IPS-20b (cell line): ENCODE results near the gene ANXA2.

Experiments
- H3K27ac ChIP-seq: one replicate; pipeline ENCODE4 v1.5.1; 2013; ENCODE audit warnings: low read length
- H3K27me3 ChIP-seq: 2 replicates; pipeline ENCODE4 v1.6.1; 2013; ENCODE audit warnings: mild to moderate bottlenecking, low read length, inconsistent platforms; ENCODE audit not compliant: insufficient read depth
- H3K36me3 ChIP-seq: 2 replicates; pipeline ENCODE4 v1.6.1; 2013; ENCODE audit warnings: low read depth, mild to moderate bottlenecking, inconsistent platforms, low read length, moderate library complexity; ENCODE audit not compliant: insufficient read depth
- H3K4me1 ChIP-seq: 2 replicates; pipeline ENCODE4 v1.6.1; 2013; ENCODE audit warnings: mild to moderate bottlenecking, control low read depth, inconsistent platforms, low read length, moderate library complexity; ENCODE audit not compliant: insufficient read depth
- H3K4me3 ChIP-seq: 2 replicates; pipeline ENCODE4 v1.5.1; 2013; ENCODE audit warnings: mild to moderate bottlenecking, low read length, inconsistent platforms
- H3K9ac ChIP-seq: 2 replicates; pipeline ENCODE4 v1.6.1; 2013; ENCODE audit warnings: low read depth, mild to moderate bottlenecking, inconsistent platforms, low read length, moderate library complexity
- H3K9me3 ChIP-seq: 2 replicates; pipeline ENCODE4 v1.6.1; 2013; ENCODE audit warnings: mild to moderate bottlenecking, low read depth, low read length, inconsistent platforms; ENCODE audit not compliant: insufficient read depth

Gene ANXA2

GRCh38 chr15:60397772-60398445 lies at the start of gene ANXA2:
ANXA2 (minus strand) TSS chr15:60397986; CDS start chr15:60386075, 11,911 bp downstream.
- no peak within 1 kb of the TSS for H3K27ac ChIP-seq

DNA sequence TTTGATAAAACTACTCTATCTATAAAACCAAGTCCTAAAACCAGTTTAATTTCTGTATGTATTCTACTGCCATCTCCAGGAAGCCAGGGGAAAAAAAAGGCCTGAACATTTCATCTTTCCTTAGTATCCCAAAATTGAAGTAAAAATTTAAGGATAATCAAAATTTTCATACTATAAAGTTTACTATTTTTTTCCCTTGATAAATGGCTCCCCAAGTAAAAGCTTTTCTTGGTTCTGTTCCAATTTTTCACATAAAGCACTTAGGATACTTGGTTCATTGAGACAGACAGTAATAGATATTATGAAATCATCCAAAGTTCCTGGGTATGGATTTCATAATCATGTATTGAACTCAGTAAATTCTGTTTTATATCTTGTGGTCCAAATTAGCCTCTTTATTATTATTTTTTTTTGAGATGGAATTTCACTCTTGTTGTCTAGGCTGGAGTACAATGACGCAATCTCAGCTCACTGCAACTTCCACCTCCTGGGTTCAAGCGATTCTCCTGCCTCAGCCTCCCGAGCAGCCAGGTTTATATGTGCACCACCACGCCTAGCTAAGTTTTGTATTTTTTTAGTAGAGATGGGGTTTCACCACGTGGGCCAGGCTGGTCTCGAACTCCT lies 46.6 kb upstream of the ANXA2 start:
- H3K27me3 ChIP-seq: no peaks in the 10 kb centered on the region
- H3K4me1 ChIP-seq: no peaks in the 10 kb centered on the region; the same call in 1 of the 2 replicates
- no peak overlapping the region for H3K27ac ChIP-seq
- H3K4me3 ChIP-seq: no peak overlapping the region
- peaks cover 48% of the 10 kb centered on the region for H3K36me3 ChIP-seq
- no peak overlapping the region for H3K9ac ChIP-seq
- H3K9me3 ChIP-seq: no peaks in the 10 kb centered on the region

More at GRCh38 chr15:60397772-60398445, at the start of gene ANXA2:
- peak within 1 kb of the TSS; percentile 75 for H3K9ac ChIP-seq
- no peaks in the 10 kb centered on the region for H3K9me3 ChIP-seq
- peak within 1 kb of the TSS; percentile 87 for H3K4me3 ChIP-seq
- peaks cover 30% of the 10 kb centered on the region; the same call in 1 of the 2 replicates for H3K27me3 ChIP-seq
- peaks cover 15% of the 10 kb centered on the region; the same call in 1 of the 2 replicates for H3K36me3 ChIP-seq
- H3K4me1 ChIP-seq: peaks cover 27% of the 10 kb centered on the region

DNA sequence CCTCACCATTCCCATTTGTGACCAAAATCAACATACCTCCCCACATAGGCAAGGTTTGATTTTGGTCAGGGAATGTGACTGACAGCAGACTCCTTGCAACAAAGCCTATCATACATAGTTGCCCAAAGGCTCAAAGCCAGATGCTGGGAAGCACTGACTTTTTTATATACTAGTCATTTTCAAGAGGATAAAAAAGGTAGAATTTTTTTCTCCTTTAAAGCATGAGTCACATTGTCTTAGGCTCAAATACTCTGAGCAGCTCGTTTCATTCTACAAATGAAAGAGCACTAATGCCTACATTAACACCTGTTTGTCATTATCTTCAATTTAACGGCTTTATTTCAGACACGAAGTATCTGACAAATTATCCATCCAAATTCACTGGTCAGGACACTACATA lies 45.0 kb upstream of the ANXA2 start:
- H3K9ac ChIP-seq: no peak overlapping the region
- no peak overlapping the region for H3K4me3 ChIP-seq
- no peak overlapping the region for H3K27ac ChIP-seq

DNA sequence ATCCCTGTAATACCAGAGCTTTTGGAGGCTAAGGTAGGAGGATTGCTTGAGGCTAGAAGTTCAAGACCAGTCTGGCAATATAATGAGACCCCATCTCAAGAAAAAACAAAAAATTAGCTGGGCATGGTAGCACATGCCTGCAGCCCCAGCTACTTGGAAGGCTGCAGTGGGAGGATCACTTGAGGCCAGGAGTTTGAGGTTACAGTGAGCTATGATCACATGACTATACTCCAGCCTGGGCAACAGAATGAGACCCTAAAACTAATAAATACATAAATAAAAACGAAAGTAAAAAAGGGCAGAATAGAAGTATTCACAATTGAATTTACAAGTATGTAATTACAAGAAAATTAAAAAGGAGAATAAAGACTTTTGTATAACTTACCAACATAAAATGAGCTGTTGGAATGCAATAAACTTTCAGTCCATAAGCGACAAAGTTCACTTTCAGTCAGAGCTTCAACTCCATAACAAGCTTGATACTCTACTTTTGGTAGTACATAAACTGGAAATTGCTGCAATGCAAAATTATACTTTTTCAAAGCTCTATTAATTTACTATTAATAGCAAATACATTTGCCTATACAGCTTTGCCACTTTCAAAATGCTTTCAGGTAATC lies 44.4 kb upstream of the ANXA2 start:
- H3K4me3 ChIP-seq: no peak overlapping the region
- H3K9me3 ChIP-seq: no peaks in the 10 kb centered on the region
- no peak overlapping the region for H3K27ac ChIP-seq
- no peaks in the 10 kb centered on the region; the same call in 1 of the 2 replicates for H3K4me1 ChIP-seq
- no peaks in the 10 kb centered on the region for H3K27me3 ChIP-seq
- H3K36me3 ChIP-seq: peaks cover 40% of the 10 kb centered on the region
- H3K9ac ChIP-seq: no peak overlapping the region

More for the DNA sequence above, 45.0 kb upstream of the ANXA2 start:
- Histone ChIP-seq H3K9me3 (no peaks in the 10 kb centered on the region), H3K4me1 (no peaks in the 10 kb centered on the region; the same call in 1 of the 2 replicates), H3K27me3 (no peaks in the 10 kb centered on the region), H3K36me3 (peaks cover 46% of the 10 kb centered on the region)

GRCh38 chr15:60441331-60441730 lies 43.5 kb upstream of the ANXA2 start:
- Histone ChIP-seq H3K27me3 (no peaks in the 10 kb centered on the region), H3K27ac (no peak overlapping the region), H3K4me1 (no peaks in the 10 kb centered on the region; the same call in 1 of the 2 replicates), H3K9ac (no peak overlapping the region), H3K9me3 (no peaks in the 10 kb centered on the region), H3K36me3 (peaks cover 34% of the 10 kb centered on the region), H3K4me3 (no peak overlapping the region)

DNA sequence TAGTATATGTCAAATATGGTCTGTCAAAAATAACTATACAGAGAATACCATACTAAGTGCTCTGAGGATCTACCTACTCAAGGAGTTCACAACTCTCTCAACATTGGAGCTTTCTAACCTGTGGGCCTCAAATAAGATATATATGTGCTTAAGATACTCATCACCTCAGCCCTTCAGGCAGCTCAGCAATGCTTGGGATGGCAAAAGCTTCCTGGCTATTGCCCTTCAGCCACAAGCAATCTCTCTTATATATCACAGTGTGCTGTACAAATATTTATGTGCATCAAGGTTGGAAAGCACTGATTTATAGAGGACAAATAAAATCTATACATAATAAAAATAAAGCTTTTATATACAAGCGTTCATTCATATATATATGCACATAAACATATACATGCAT lies 40.9 kb upstream of the ANXA2 start:
- Histone ChIP-seq H3K4me3 (no peak overlapping the region), H3K36me3 (peaks cover 35% of the 10 kb centered on the region), H3K27ac (no peak overlapping the region), H3K4me1 (no peaks in the 10 kb centered on the region; the same call in 1 of the 2 replicates), H3K9ac (no peak overlapping the region), H3K27me3 (no peaks in the 10 kb centered on the region), H3K9me3 (no peaks in the 10 kb centered on the region)

- H3K9ac ChIP-seq: no peak overlapping the region
- H3K27ac ChIP-seq: no peak overlapping the region
- H3K36me3 ChIP-seq: peaks cover 26% of the 10 kb centered on the region
- no peaks in the 10 kb centered on the region for H3K9me3 ChIP-seq
- H3K27me3 ChIP-seq: no peaks in the 10 kb centered on the region
- no peak overlapping the region for H3K4me3 ChIP-seq
- H3K4me1 ChIP-seq: no peaks in the 10 kb centered on the region
Measured at GRCh38 chr15:60428935-60429334, 31.1 kb upstream of the ANXA2 start.

DNA sequence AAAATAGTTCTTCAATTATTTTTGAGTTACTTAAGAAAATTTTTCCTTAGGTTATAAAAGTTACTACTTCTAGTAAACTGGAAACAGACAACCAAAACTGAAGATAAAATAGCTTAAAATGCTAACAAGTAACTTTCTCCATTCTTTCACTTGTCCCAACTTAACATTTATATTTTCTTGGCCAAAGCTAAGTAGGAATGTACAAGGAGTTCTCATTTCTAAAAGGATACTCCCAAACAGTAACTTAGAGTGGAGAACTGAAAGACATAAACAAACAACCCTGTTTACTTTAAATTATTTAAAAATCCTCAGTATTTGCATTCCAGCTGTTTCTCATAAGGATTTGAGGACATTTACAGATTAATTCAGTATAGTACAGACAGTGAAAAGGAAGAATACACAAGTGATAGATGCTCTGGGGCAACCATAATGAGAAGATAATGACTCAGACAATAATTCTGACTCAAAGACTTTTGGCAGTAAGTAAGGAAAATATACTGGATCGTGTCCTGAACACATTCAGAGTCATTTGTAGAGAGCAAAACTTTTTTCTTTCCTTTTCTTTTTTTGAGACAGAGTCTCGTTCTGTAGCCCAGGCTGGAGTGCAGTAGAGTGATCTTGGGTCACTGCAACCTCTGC lies 29.2 kb upstream of the ANXA2 start:
- peaks cover 38% of the 10 kb centered on the region for H3K36me3 ChIP-seq
- H3K4me3 ChIP-seq: no peak overlapping the region
- H3K4me1 ChIP-seq: no peaks in the 10 kb centered on the region
- no peak overlapping the region for H3K9ac ChIP-seq
- H3K9me3 ChIP-seq: no peaks in the 10 kb centered on the region
- H3K27me3 ChIP-seq: no peaks in the 10 kb centered on the region
- no peak overlapping the region for H3K27ac ChIP-seq

DNA sequence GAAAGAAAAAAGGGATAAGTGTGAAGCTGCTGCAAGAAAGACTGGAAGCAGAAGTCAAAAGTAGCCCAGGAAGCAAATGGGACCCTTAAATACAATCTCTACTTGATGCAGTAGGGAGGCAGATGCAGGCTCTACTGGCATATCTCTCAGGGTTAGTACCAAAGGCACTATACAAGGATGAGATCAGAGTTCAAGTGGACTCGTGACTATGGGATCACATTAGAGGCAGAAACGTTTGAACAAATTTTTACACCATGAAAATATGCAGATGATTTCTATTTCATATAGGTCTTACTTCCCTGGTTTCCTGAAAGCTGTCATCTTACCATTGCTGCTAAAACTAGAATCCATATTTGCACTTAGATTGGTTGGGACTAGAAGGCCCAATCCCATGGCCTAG lies 27.7 kb upstream of the ANXA2 start:
- Histone ChIP-seq H3K36me3 (peaks cover 35% of the 10 kb centered on the region), H3K4me3 (no peak overlapping the region), H3K4me1 (no peaks in the 10 kb centered on the region)

GRCh38 chr15:60424006-60424405 lies 26.2 kb upstream of the ANXA2 start:
- no peaks in the 10 kb centered on the region for H3K27me3 ChIP-seq
- H3K9me3 ChIP-seq: no peaks in the 10 kb centered on the region
- no peak overlapping the region for H3K4me3 ChIP-seq
- peaks cover 29% of the 10 kb centered on the region for H3K36me3 ChIP-seq
- H3K9ac ChIP-seq: no peak overlapping the region
- no peaks in the 10 kb centered on the region for H3K4me1 ChIP-seq
- no peak overlapping the region for H3K27ac ChIP-seq

More for the DNA sequence above, 27.7 kb upstream of the ANXA2 start:
- H3K27me3 ChIP-seq: no peaks in the 10 kb centered on the region
- H3K27ac ChIP-seq: no peak overlapping the region
- no peak overlapping the region for H3K9ac ChIP-seq
- H3K9me3 ChIP-seq: no peaks in the 10 kb centered on the region

GRCh38 chr15:60423537-60423936 lies 25.8 kb upstream of the ANXA2 start:
- H3K9me3 ChIP-seq: no peaks in the 10 kb centered on the region
- no peaks in the 10 kb centered on the region for H3K27me3 ChIP-seq
- H3K36me3 ChIP-seq: peaks cover 29% of the 10 kb centered on the region
- H3K4me3 ChIP-seq: no peak overlapping the region
- no peak overlapping the region for H3K27ac ChIP-seq
- H3K9ac ChIP-seq: no peak overlapping the region
- H3K4me1 ChIP-seq: no peaks in the 10 kb centered on the region
